Testis (tissue), 3 donors: ENCODE measurements around the gene KCTD17. TPM values are rescaled to one million over a fixed set of nuclear protein-coding genes. Genes with fewer than 3 reads are reported as not detected.

ENCODE experiments used
- DNase-seq: peaks from one replicate; pipeline ENCODE4 v3.0.0-alpha.2; 2019
- H3K27ac ChIP-seq, 2 donors: fragments of 200-600 bp; sonication (generic); one replicate each; pipeline ENCODE4 v1.5.1; 2019
- H3K27me3 ChIP-seq: fragments of 200-600 bp; sonication (generic); one replicate; pipeline ENCODE4 v1.5.1; 2019
- H3K36me3 ChIP-seq: fragments of 200-600 bp; sonication (generic); one replicate; pipeline ENCODE4 v1.5.1; 2017; ENCODE audit warnings: low read depth; ENCODE audit errors: missing control alignments
- H3K4me1 ChIP-seq: fragments of 200-600 bp; sonication (generic); one replicate; pipeline ENCODE4 v1.5.1; 2019
- H3K4me3 ChIP-seq, 2 donors: fragments of 200-600 bp; sonication (generic); one replicate each; pipeline ENCODE4 v1.5.1; 2017 to 2019
- H3K9me3 ChIP-seq: fragments of 200-600 bp; sonication (generic); one replicate; pipeline ENCODE4 v1.5.1; 2017
- POLR2A ChIP-seq: fragments of 450-650 bp; IDR thresholded peaks from one replicate; pipeline ENCODE4 v1.6.1; 2017; ENCODE audit warnings: antibody characterized with exemption, mild to moderate bottlenecking, moderate library complexity
- WGBS, 2 donors: methylation state at CpG; one replicate each; pipeline ENCODE4 v1.1.5; 2018; 5-methylcytosine and 5-hydroxymethylcytosine counted together
- intact Hi-C: fragments of 100-400 bp; cut with DNase I; formaldehyde crosslinking; loops from one replicate; pipeline ENCODE4 v1.15.1; 2023; ENCODE audit warnings: low total_unique reads
- polyA plus RNA-seq: library from polyadenylated mRNA; stranded (reverse); fragments of 350-450 nt; fragmentation: Illumina TruSeq; extraction: RNeasy Lipid Tissue Mini Kit (QIAGEN cat#74804); gene quantifications from one replicate; pipeline ENCODE4 v1.2.3, GENCODE V29; 2014; ENCODE audit warnings: low read depth, low replicate concordance; ENCODE audit not compliant: insufficient read depth
- total RNA-seq, 2 donors: library from RNA; depleted of rRNA; stranded (reverse); fragments of >200 nt; gene quantifications; one replicate each; pipeline ENCODE4 v1.2.3, GENCODE V29; 2016
- TF ChIP-seq, protein P1 (sequence below), 3 experiments: fragments of 450-650 bp in 2 of 3; fragments of 200-600 bp in 1 of 3; sonication (generic) in 1 of 3; IDR thresholded peaks; one replicate each; pipeline ENCODE4 v1.5.1; 2016 to 2019; ENCODE audit warnings: antibody characterized with exemption in 3 of 3, mild to moderate bottlenecking in 2 of 3, moderate library complexity in 1 of 3

The KCTD17 gene
- total and polyA plus RNA-seq, 3 donors from 2014 or later, result 39.1 to 99.1 (median 57.0) TPM

DNA sequence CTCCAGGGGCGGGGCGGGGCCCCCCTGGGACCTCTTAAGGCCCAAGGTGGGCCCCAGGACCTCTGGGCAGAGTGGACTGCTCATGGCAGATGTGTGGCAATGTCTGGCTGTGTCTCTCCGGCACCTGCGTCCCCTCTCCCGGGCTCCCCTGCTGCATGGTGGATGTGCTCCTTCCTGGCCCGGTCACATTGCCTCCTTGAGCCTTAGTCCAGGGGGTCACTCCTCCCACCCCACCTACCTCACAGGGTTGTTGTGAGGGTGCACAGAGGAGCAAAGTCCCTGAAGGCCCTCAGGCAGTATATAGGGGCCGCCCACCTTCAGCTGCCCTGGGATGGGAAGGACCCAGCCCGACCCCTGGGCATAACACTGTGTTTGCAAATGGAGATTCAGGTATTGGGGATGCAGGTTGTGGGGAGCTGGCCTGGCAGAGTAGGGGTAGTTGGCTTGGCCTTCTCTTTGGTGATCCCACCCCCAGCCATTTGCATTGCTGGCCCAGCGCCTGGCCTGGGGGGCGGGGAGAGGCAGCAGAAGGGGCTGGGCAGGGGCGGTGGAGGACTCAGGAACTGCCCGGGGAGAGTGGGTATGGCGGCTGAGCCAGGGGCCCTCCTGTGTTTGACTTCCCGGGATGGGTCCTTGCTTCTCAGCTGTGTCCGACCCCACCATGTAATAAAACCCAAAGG is 11.3 kb downstream of the KCTD17 start:
- Histone ChIP-seq H3K27me3 (no peaks in the 10 kb centered on the region), H3K4me3 (no peak overlapping the region), H3K36me3 (no peaks in the 10 kb centered on the region), H3K4me1 (no peaks in the 10 kb centered on the region), H3K9me3 (no peaks in the 10 kb centered on the region), H3K27ac (no peak overlapping the region)
- intact Hi-C loops, result no loop called here
- 87 to 93% methylated on average over 10 to 15 of the region's 15 CpGs for WGBS, 2 donors
- TF ChIP-seq, protein P1, sequence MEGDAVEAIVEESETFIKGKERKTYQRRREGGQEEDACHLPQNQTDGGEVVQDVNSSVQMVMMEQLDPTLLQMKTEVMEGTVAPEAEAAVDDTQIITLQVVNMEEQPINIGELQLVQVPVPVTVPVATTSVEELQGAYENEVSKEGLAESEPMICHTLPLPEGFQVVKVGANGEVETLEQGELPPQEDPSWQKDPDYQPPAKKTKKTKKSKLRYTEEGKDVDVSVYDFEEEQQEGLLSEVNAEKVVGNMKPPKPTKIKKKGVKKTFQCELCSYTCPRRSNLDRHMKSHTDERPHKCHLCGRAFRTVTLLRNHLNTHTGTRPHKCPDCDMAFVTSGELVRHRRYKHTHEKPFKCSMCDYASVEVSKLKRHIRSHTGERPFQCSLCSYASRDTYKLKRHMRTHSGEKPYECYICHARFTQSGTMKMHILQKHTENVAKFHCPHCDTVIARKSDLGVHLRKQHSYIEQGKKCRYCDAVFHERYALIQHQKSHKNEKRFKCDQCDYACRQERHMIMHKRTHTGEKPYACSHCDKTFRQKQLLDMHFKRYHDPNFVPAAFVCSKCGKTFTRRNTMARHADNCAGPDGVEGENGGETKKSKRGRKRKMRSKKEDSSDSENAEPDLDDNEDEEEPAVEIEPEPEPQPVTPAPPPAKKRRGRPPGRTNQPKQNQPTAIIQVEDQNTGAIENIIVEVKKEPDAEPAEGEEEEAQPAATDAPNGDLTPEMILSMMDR (IDR thresholded peaks at IDR 0.05), result no peak
- no peak for TF ChIP-seq POLR2A
- no peak for DNase-seq

DNA sequence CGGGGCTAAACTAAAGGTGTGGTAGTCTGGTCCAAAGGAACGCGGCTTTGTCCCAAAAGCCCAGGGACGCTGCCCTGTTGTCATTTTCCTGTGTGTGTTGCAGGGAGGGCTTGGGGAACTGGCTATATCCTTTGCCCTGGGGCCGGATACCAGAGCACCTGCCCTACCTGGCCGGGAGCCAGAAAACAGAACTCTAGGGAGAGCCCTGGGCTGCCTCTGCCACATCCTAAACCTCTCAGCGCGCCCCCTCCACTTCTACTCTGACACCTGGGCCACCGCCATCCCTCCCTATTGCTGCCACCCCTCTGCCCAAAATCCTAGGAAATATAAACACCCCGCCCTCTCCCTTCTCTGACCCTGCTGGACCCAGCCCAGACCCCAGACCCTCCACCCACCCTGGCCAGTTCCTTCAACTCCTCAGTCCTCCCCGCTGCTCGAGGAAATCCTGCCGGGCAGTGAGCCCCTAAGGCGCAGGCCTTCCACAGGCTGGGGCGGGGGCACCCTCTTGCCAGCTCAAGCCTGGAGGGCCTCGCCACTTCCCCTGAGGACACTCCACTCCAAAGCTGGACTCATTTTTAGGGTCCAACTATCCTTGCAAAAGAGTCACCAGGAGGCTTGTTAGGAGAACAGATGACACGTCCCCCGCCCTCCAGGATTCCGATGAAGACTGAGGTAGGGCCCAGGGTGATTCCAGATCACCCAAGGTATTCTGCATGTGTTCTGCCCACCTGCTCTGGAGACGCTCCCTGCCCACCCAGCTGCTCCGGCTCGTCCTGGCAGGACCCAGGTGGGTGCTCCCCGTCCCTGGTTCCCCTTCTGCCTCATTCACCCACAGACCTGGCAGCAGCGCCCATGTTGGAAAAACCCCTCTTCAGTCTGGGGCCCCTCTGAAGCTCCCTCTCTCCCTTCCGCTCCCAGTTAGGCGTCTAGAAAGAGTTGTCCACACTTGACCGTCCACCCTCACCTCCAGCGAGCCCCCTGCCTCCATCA is 12.2 kb downstream of the KCTD17 start:
- 93 to 97% methylated on average over 15 to 28 of the region's 28 CpGs for WGBS, 2 donors
- no peak for DNase-seq
- H3K9me3 ChIP-seq, result no peaks in the 10 kb centered on the region
- H3K4me1 ChIP-seq, result no peaks in the 10 kb centered on the region
- no peaks in the 10 kb centered on the region for H3K27me3 ChIP-seq
- TF ChIP-seq POLR2A, result no peak
- TF ChIP-seq, protein P1 (IDR thresholded peaks at IDR 0.05), result no peak
- no peaks in the 10 kb centered on the region for H3K36me3 ChIP-seq
- H3K27ac ChIP-seq, result no peak overlapping the region
- no peak overlapping the region for H3K4me3 ChIP-seq
- intact Hi-C loops, result no loop called here

DNA sequence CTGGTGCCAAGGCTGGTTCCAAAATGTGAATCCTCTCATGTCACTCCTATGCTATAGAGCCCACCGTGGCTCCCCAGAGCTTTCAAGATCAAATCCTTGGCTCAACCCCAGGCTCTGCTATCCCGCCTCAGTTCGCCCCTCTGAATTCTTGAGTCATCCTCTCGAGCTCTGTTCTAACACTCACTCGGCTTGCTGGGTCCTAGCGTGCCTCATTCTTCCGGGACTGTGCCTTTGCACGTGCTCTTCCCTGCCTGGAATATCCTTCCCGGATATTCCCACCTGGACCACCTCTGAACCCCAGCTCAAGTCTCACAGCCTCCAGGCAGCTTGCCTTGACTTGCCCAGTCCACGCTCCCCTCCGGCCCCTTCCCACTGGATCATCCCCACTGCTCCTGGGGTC is 13.0 kb downstream of the KCTD17 start:
- TF ChIP-seq, protein P1 (IDR thresholded peaks at IDR 0.05), result no peak
- no peak for TF ChIP-seq POLR2A
- 96 to 97% methylated on average over 11 of the region's 11 CpGs for WGBS, 2 donors
- Histone ChIP-seq H3K9me3 (no peaks in the 10 kb centered on the region), H3K27ac (no peak overlapping the region), H3K27me3 (no peaks in the 10 kb centered on the region), H3K36me3 (no peaks in the 10 kb centered on the region), H3K4me1 (no peaks in the 10 kb centered on the region), H3K4me3 (no peak overlapping the region)
- DNase-seq, result no peak
- intact Hi-C loops, result no loop called here

DNA sequence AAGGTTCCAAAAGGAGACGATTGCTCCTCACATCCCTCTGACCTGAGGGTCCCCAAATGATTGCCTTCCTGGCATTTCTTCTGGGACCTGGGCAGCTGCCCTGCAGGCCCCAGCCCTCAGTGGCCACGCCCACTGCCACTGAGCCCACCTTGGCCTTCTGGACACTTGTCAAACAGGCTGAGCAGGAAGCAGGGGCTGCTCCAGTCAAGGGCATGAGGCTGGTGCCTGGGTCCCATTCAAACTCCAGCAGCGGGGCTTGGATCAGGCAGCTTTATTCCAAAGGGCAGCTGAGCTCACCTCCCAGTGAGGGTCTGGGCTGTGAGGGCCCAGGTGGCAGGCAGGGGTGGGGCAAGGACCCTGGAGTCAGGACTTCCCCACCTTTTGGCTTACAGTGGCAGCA is 13.6 kb downstream of the KCTD17 start:
- Histone ChIP-seq H3K9me3 (no peaks in the 10 kb centered on the region), H3K4me1 (no peaks in the 10 kb centered on the region), H3K36me3 (no peaks in the 10 kb centered on the region), H3K27me3 (no peaks in the 10 kb centered on the region), H3K4me3 (no peak overlapping the region), H3K27ac (no peak overlapping the region)
- intact Hi-C loops, result no loop called here
- TF ChIP-seq POLR2A, result no peak
- TF ChIP-seq, protein P1 (IDR thresholded peaks at IDR 0.05), result no peak
- DNase-seq, result no peak
- WGBS, 2 donors, result 85 to 88% methylated on average over 1 to 3 of the region's 3 CpGs
